ENCODE measurements around the gene CLMN. TPM values are rescaled to one million over a fixed set of nuclear protein-coding genes. Genes with fewer than 3 reads are reported as not detected.

Gene CLMN
- total and polyA plus RNA-seq, 2 donors (not counting 1 experiment from before 2014, with no cell fraction given): 9.6 to 51.5 TPM

- no peak overlapping the region for H3K4me3 ChIP-seq (ENCODE audit: control extremely low read depth in 1 of 5, extremely low read depth in 1 of 5, insufficient read depth in 1 of 5, low read depth in 2 of 5, low read length in 4 of 5)
- no peak overlapping the region for H2AFZ ChIP-seq (ENCODE audit: insufficient read depth, low read depth, low read length, poor library complexity, severe bottlenecking)
- Mint-ChIP-seq H3K27me3 (peaks cover 3% of the 10 kb centered on the region), H3K4me3 (no peak overlapping the region), H3K9me3 (ENCODE audit: insufficient read depth) (no peaks in the 10 kb centered on the region), H3K4me1 (peaks cover 66% of the 10 kb centered on the region), H3K27ac (no peak overlapping the region)
- H3K36me3 ChIP-seq (replicated peaks in 1 of 2; ENCODE audit: control extremely low read depth in 1 of 2, control insufficient read depth in 1 of 2, extremely low read depth in 1 of 2, insufficient read depth in 2 of 2, low read length in 1 of 2): no peaks in the 10 kb centered on the region
- H4K20me1 ChIP-seq (ENCODE audit: control insufficient read depth, insufficient read depth, low read length, poor library complexity, severe bottlenecking): peaks cover 15% of the 10 kb centered on the region
- CTCF ChIA-PET: interaction anchor here (1.2 kb wide), 1 partner anchor 16 kb away, joined by 3 read pairs; no protein-coding TSS in a partner anchor
- H3K27me3 ChIP-seq (replicated peaks in 1 of 4; ENCODE audit: control extremely low read depth in 1 of 4, control insufficient read depth in 3 of 4, insufficient read depth in 4 of 4, low read length in 3 of 4): peaks cover 0 to 4% (median 0%) of the 10 kb centered on the region in 4 experiments
- no peak for ATAC-seq (ENCODE audit: low read depth)
- no peak overlapping the region for H3K27ac ChIP-seq (ENCODE audit: low read length in 2 of 2)
- 98% methylated on average over 4 of the region's 6 CpGs for WGBS (ENCODE audit: insufficient coverage)
- peaks cover 19% of the 10 kb centered on the region for H3K79me2 ChIP-seq (ENCODE audit: control insufficient read depth, insufficient read depth, low read length)
- H3K9me3 ChIP-seq (ENCODE audit: control extremely low read depth in 1 of 3, control insufficient read depth in 2 of 3, insufficient read depth in 1 of 3, low read length in 2 of 3): no peaks in the 10 kb centered on the region
- POLR2A ChIA-PET: no interaction called here
- H3K4me2 ChIP-seq (replicated peaks; ENCODE audit: low read depth, low read length, poor library complexity, severe bottlenecking): no peak overlapping the region
- peaks cover 32 to 46% of the 10 kb centered on the region in 2 donors for H3K4me1 ChIP-seq (ENCODE audit: control insufficient read depth in 2 of 2, insufficient read depth in 2 of 2, low read length in 2 of 2)
- intact Hi-C loops (cut with micrococcal nuclease): loop anchor here (5.0 kb wide), 1 partner anchor 34 kb away; no protein-coding TSS in a partner anchor
- no peak overlapping the region for H3K9ac ChIP-seq (ENCODE audit: low read length)
- TF ChIP-seq EZH2 (IDR thresholded peaks at IDR 0.05; ENCODE audit: borderline replicate concordance, insufficient read depth, low read depth, low read length, poor library complexity, severe bottlenecking) (no peak), CTCF (IDR thresholded peaks at IDR 0.05) (no peak)
- DNase-seq: no peak
These were observed 18.1 kb downstream of the CLMN start for GRCh38 chr14:95301527-95302187.
